ENCODE data around the gene SELENOH.
A peak's percentile ranks its signal among the peaks of the same experiment; 100 is the strongest.

The SELENOH gene

GRCh38 chr11:57751176-57751575 is 9.9 kb downstream of the SELENOH start:
- no peak for DNase-seq

- DNase-seq, result peak; percentile 22
Measured at GRCh38 chr11:57751676-57752253, 10.5 kb downstream of the SELENOH start, which contains the start of gene BTBD18. Gene BTBD18 (minus strand): TSS chr11:57751819. CDS start chr11:57751188, 631 bp downstream.

GRCh38 chr11:57752954-57753353 is 11.7 kb downstream of the SELENOH start:
- no peak for DNase-seq

GRCh38 chr11:57758174-57758573 is 16.9 kb downstream of the SELENOH start:
- no peak for DNase-seq

- DNase-seq, result peak; percentile 87
Measured at GRCh38 chr11:57761301-57762234, 20.3 kb downstream of the SELENOH start, which contains the start of gene CTNND1. Gene CTNND1 (plus strand): TSS chr11:57761802. CDS start chr11:57791479, 29,677 bp downstream.

- no peak for DNase-seq
Measured at GRCh38 chr11:57762235-57762861, 21.1 kb downstream of the SELENOH start.

- DNase-seq, result peak; percentile 29
Measured at GRCh38 chr11:57763568-57763967, 22.3 kb downstream of the SELENOH start.

- no peak for DNase-seq
Measured at GRCh38 chr11:57764021-57764420, 22.7 kb downstream of the SELENOH start.

GRCh38 chr11:57764566-57764965 is 23.3 kb downstream of the SELENOH start:
- DNase-seq, result no peak

- DNase-seq, result no peak
Measured at GRCh38 chr11:57764972-57765371, 23.7 kb downstream of the SELENOH start.

- no peak for DNase-seq
Measured at GRCh38 chr11:57770793-57771192, 29.5 kb downstream of the SELENOH start.

GRCh38 chr11:57771365-57771764 is 30.1 kb downstream of the SELENOH start:
- DNase-seq, result no peak

- DNase-seq, result no peak
Measured at GRCh38 chr11:57772562-57772961, 31.3 kb downstream of the SELENOH start.

- no peak for DNase-seq
Measured at GRCh38 chr11:57773026-57773598, 31.8 kb downstream of the SELENOH start.

GRCh38 chr11:57775491-57775890 is 34.2 kb downstream of the SELENOH start:
- no peak for DNase-seq

- DNase-seq, result no peak
Measured at GRCh38 chr11:57776031-57776521, 34.8 kb downstream of the SELENOH start.

GRCh38 chr11:57776577-57777210 is 35.4 kb downstream of the SELENOH start:
- DNase-seq, result no peak

GRCh38 chr11:57777969-57778317 is 36.7 kb downstream of the SELENOH start:
- no peak for DNase-seq

- DNase-seq, result peak; percentile 78
Measured at GRCh38 chr11:57778318-57779037, 37.2 kb downstream of the SELENOH start.

- DNase-seq, result peak; percentile 70
Measured at GRCh38 chr11:57779276-57779675, 38.0 kb downstream of the SELENOH start.

GRCh38 chr11:57781529-57781943 is 40.2 kb downstream of the SELENOH start:
- DNase-seq, result no peak

GRCh38 chr11:57785072-57785471 is 43.8 kb downstream of the SELENOH start:
- no peak for DNase-seq
